ENCODE results near the gene MBD6. TPM values are rescaled to one million over a fixed set of nuclear protein-coding genes. Genes with fewer than 3 reads are reported as not detected.

The MBD6 gene
- polyA plus RNA-seq, 1 donor (not counting 4 experiments of a cell fraction or from before 2014, with no cell fraction given) = 1.8 TPM

GRCh38 chr12:57518176-57518919 lies 4.3 kb upstream of the MBD6 start:
- Histone ChIP-seq H3K4me3 (ENCODE audit: control insufficient read depth in 2 of 3, extremely low read depth in 1 of 3, insufficient read depth in 2 of 3, low read depth in 1 of 3, low read length in 3 of 3) (peak overlapping the region in 2 of 3 experiments; percentile 89 to 99), H3K4me2 (ENCODE audit: control insufficient read depth, extremely low read depth, insufficient read depth, low read depth, low read length) (peak overlapping the region; percentile 97), H3K36me3 (ENCODE audit: control insufficient read depth in 2 of 2, extremely low read depth in 1 of 2, insufficient read depth in 2 of 2, low read length in 2 of 2) (peaks cover 32 to 51% of the 10 kb centered on the region in 2 experiments), H3K4me1 (ENCODE audit: control insufficient read depth, extremely low read depth, insufficient read depth, low read length) (peaks cover 23% of the 10 kb centered on the region), H3K9me3 (ENCODE audit: control insufficient read depth, low read depth, low read length) (no peaks in the 10 kb centered on the region), H3K79me2 (ENCODE audit: control insufficient read depth, insufficient read depth, low read length) (peaks cover 24% of the 10 kb centered on the region), H4K20me1 (ENCODE audit: control insufficient read depth, extremely low read depth, insufficient read depth, low read length) (peaks cover 19% of the 10 kb centered on the region), H3K9ac (ENCODE audit: control insufficient read depth, extremely low read depth, insufficient read depth, low read length) (peak overlapping the region; percentile 24), H3K27ac (ENCODE audit: control insufficient read depth, insufficient read depth, low read length) (peak overlapping the region; percentile 99), H2AFZ (ENCODE audit: control insufficient read depth, low read length) (no peak overlapping the region), H3K27me3 (ENCODE audit: control insufficient read depth, extremely low read depth, insufficient read depth, low read length) (no peaks in the 10 kb centered on the region), H3K9me1 (ENCODE audit: control insufficient read depth, extremely low read depth, insufficient read depth, low read length) (no peaks in the 10 kb centered on the region)
- FAIRE-seq (no peak), DNase-seq (ENCODE audit: low read depth, low spot score) (no peak)
- TF ChIP-seq EZH2 (IDR thresholded peaks at IDR 0.05; ENCODE audit: low read length) (no peak), CTCF (optimal IDR thresholded peaks at IDR 0.05 in 1 of 3, IDR thresholded peaks at IDR 0.05 in 1 of 3, conservative IDR thresholded peaks at IDR 0.05 in 1 of 3; ENCODE audit: extremely low read depth in 1 of 3, insufficient read depth in 2 of 3, low read length in 3 of 3) (no peak)
- dilution Hi-C loops (cut with MboI; ENCODE audit: extremely low pct_ligation_motif_present, low sequenced_read_pairs) = no loop called here

- Histone ChIP-seq H3K4me3 (ENCODE audit: control insufficient read depth in 2 of 3, extremely low read depth in 1 of 3, insufficient read depth in 2 of 3, low read depth in 1 of 3, low read length in 3 of 3) (peak overlapping the region; percentile 89 to 99 (median 90)), H3K4me1 (ENCODE audit: control insufficient read depth, extremely low read depth, insufficient read depth, low read length) (peaks cover 28% of the 10 kb centered on the region), H3K9ac (ENCODE audit: control insufficient read depth, extremely low read depth, insufficient read depth, low read length) (peak overlapping the region; percentile 100), H3K9me1 (ENCODE audit: control insufficient read depth, extremely low read depth, insufficient read depth, low read length) (no peaks in the 10 kb centered on the region), H3K4me2 (ENCODE audit: control insufficient read depth, extremely low read depth, insufficient read depth, low read depth, low read length) (peak overlapping the region; percentile 97), H2AFZ (ENCODE audit: control insufficient read depth, low read length) (no peak overlapping the region), H3K9me3 (ENCODE audit: control insufficient read depth, low read depth, low read length) (no peaks in the 10 kb centered on the region), H3K36me3 (ENCODE audit: control insufficient read depth in 2 of 2, extremely low read depth in 1 of 2, insufficient read depth in 2 of 2, low read length in 2 of 2) (peaks cover 32 to 55% of the 10 kb centered on the region in 2 experiments), H3K27me3 (ENCODE audit: control insufficient read depth, extremely low read depth, insufficient read depth, low read length) (no peaks in the 10 kb centered on the region), H3K79me2 (ENCODE audit: control insufficient read depth, insufficient read depth, low read length) (peaks cover 33% of the 10 kb centered on the region), H4K20me1 (ENCODE audit: control insufficient read depth, extremely low read depth, insufficient read depth, low read length) (peaks cover 20% of the 10 kb centered on the region), H3K27ac (ENCODE audit: control insufficient read depth, insufficient read depth, low read length) (peak overlapping the region; percentile 99)
- dilution Hi-C loops (cut with MboI; ENCODE audit: extremely low pct_ligation_motif_present, low sequenced_read_pairs) = no loop called here
- FAIRE-seq (no peak), DNase-seq (ENCODE audit: low read depth, low spot score) (no peak)
- TF ChIP-seq EZH2 (IDR thresholded peaks at IDR 0.05; ENCODE audit: low read length) (no peak), CTCF (optimal IDR thresholded peaks at IDR 0.05 in 1 of 3, IDR thresholded peaks at IDR 0.05 in 1 of 3, conservative IDR thresholded peaks at IDR 0.05 in 1 of 3; ENCODE audit: extremely low read depth in 1 of 3, insufficient read depth in 2 of 3, low read length in 3 of 3) (no peak)
These were observed 3.5 kb upstream of the MBD6 start for GRCh38 chr12:57518920-57519795.

Data from keratinocyte (primary cell).